NCI-H446 (cell line): ENCODE measurements around the gene ANKRD44.
"Not testable (repeated sequence)": the region's sequence is repeated elsewhere in the genome, so short reads cannot be mapped to it uniquely, and the experiment has no call there.

Source experiments
- DNase-seq, 2 experiments: peaks; one replicate each; lab custom pipeline; 2025; lab: John Stamatoyannopoulos, UW

The ANKRD44 gene

GRCh38 chr2:197315371-197315770 lies 4.8 kb upstream of the ANKRD44 start:
- no peak for DNase-seq

GRCh38 chr2:197312186-197312585 lies 1.6 kb upstream of the ANKRD44 start:
- no peak for DNase-seq

DNA sequence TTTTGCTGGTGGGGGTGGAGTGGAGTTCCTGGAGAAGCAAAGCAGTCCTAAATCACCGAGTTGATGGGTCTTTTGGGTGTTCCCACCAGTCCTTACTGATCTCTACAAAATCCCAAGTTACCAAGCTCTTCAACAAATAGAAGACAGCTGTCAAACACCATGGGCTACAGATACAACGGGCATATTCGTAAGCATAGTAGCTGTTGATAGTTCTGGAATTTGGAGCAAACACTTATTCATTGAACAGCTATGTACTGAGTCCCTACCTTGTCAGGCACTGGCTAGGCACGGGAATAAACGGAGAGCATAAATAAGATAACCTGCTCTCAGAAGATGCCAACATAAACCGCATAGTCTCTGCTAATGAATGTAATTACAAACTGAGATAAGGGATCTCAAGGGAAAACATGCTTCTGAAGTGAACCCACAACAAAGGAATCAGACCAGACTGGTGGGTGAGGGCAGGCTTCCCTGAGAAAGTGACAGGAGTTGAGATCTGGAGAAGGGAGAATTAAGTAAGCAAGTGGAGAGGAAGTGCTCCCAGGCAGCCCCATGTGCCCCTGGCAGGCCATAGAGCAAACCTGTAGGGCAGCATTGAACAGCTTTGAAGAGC lies 947 bp upstream of the ANKRD44 start:
- DNase-seq, result no peak

DNA sequence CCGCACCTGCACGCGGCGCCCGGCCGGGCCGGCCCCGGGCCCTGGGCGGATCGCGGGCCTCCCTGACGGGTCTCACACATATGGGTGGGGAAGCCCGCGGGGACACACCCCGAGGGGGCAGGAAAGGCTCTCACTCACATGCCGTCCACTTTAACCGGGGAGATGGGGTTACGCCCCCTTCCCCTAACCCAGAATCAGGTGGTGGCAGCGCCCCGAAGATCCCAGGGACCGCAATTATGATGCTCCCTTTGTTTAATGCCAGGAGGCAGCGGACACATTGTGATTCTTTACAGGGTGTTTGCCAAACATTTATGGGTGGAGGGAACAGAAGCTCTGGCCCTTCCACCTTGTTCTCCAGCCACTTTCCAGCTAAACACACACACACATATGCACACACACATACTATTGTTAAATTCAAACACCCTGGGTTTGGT lies 424 bp upstream of the ANKRD44 start:
- no peak for DNase-seq

DNA sequence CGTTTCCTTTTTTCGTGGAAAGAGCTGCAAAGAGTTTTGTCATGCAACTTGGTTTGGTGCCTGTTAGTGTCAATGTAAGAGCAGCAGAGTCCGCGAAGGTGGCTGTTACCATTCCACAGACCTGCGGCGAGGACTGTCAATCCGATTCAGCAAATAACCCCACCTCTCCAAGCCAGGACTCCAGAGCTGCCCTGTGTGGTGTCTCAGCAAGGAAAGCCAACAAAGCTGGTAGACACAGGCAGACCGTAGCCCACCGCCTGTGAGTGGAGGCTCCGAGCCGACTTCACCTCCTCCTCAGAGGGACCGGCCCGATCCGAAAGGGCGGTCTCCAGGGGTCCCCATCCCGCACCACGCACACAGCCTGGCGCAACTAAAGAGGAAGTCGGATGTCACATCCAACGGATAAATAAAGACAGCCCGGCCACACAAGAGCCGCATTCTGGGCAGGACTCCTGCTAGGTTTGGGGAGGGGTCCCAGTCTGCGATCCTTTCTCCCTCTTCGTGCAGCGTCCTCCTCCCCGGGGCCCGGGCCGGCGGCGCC lies 819 bp downstream of the ANKRD44 start:
- DNase-seq, result no peak

DNA sequence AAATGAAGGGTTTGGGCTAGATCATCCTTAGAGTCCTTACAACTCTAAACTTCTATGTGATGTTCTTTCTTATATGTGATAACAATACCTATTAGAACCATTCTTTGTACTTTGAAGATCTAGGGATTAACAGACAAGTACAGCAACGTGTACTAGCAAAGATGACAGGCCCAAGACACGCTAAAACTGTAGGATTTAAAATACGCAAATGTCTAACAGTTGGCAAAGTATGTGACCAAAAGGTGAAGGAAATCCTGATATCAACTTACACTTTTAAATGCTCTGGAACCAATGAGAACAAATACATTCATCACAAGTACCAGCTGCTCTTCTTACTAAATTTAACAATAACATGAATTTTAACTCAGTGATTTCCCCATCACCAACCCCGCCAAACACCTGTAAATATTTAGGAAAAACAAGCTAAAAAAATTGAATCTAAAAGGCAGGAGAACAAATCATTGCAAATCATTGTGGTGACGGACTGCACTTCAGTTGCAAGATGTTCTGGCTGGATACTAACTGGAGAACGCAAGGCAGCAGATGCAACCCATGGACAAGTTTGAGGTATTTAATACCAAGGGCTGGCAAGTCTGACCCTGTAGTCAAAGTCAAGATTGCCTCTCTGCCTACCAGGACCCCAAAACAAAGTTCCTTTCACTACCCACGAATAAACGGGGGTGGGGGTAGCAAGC lies 1.4 kb downstream of the ANKRD44 start:
- no peak for DNase-seq

GRCh38 chr2:197308585-197308984 lies 2.0 kb downstream of the ANKRD44 start:
- DNase-seq, result no peak

DNA sequence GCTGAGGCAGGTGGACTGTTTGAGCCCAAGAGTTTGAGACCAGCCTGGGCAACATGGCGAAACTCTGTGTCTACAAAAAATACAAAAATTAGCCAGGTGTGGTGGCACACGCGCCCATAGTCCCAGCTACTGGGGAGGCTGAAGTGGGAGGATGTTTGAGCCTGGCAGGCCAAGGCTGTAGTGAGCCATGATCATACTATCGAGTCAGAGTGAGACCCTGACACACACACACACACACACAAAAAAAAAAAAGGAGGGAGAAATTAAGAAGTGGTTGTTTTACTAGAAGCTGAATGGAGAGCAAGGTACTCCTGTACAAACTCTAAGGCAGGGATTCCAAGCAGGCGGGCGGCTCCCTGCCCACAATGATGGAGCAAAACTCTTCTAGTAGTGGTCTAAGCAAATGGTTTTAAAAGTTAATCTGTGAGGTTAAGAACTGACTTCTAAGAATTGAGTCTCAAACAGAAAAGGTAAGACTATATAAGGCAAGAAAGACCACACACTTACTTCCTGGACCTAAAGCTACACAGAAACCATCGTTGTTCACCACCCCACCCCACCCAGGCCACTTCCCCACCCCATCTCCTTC lies 2.6 kb downstream of the ANKRD44 start:
- no peak for DNase-seq

GRCh38 chr2:197307236-197307932 lies 3.2 kb downstream of the ANKRD44 start:
- DNase-seq, result no peak

GRCh38 chr2:197306696-197307040 lies 3.9 kb downstream of the ANKRD44 start:
- peak; percentile 54 to 87 for DNase-seq

- no peak for DNase-seq
Measured at GRCh38 chr2:197306024-197306695, 4.4 kb downstream of the ANKRD44 start.

DNA sequence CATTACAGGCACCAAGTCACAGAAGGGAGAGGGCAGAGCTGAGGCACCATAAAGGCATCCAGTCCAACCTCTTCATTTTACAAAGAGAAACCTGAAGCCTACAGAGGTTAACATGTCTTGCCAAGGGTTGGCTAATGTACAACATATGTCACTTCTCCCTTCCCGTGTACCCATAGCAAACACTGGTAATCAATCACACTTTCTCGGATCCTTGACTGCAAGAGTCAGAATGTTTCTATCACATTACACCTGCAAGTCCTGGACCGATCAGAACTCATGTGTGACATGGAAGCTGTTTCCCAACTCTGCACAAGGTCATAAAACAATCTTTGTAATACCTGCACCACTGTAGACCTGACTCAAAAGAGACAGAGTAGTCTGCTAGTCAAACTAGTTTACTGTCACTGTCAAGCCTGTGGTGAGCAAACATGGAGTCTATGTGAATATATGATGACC lies 6.0 kb downstream of the ANKRD44 start:
- DNase-seq, result no peak

- DNase-seq, result no peak
Measured at GRCh38 chr2:197300139-197300538, 10.4 kb downstream of the ANKRD44 start.

- DNase-seq, result no peak
Measured at GRCh38 chr2:197298609-197299008, 12.0 kb downstream of the ANKRD44 start.

DNA sequence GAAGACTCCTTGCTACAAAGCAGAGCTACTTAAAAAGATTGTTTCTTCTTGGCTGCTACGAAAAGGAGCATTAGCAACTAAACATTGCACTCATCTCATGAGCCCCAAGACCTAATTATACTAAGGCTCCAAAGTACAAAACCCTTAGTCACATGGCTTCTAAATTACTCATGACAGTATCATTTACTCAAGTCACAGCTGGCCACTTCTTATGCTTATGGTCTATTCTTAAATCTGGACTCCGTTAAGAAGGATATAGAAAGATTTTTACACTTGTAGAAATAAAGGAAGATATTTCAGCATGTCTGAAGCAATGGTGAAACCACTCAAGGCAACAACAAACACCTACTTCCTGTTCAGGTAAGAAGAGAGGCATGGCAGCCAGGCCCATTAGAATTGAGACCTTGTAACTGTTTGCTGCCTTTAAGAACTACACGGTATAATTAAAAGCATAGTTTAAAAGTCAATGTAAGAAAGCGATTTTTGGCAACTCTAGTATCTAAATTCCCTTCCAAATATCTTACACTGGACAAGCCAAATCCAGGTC lies 12.7 kb downstream of the ANKRD44 start:
- DNase-seq, result no peak

GRCh38 chr2:197297266-197297665 lies 13.3 kb downstream of the ANKRD44 start:
- no peak for DNase-seq

- DNase-seq, result no peak
Measured at GRCh38 chr2:197296835-197297234, 13.7 kb downstream of the ANKRD44 start.

DNA sequence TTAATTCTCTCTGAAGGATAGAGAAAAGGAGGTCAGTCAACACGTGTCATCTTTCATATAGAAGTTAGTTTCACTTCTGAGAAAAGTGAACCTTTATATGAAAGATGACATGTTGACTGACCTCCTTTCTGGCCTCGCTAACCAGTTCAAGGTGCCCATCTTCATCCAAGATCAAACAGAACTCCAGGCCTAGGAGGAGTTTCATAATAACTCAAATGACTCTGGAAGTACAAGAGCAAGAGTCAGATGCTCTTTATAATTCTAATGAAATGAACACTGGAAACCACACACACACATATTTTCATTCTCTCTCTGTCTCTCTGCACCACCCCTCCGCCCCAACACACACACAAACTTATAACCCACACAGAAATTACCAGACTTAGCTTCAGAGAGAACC lies 16.3 kb downstream of the ANKRD44 start:
- no peak for DNase-seq

DNA sequence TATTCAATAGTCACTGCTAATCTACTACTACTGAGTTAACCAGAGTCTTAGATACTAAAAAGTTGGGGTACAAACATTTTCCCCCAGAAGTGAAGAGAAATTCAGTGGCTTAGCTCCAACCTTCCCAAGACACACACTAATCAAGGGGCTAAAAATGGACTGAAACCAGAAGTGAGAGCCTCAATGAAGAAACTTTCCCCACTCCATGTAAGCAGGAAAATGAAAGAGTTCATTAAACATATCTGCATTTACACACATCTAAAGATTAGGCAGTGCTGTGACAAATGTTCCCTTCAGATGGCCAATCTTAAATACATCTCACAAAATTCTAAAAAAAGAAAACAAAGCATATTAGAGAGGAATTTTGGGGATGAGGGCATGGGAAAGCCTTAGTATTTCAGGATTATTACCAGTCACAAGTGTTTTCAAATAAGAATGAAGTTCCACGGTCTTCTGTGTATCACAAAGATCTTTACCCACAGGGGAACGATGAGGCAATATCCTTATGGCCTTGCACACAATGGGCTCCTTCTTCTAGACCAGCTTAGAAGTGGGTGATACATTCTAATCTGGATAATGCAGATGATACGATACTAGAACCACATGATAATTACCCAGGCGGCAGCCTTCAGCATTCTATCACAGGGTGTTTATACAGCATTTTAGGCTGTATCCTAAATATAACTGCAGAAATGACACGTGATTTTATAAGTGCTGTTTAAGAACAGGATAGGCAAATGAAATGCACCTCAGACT lies 17.1 kb downstream of the ANKRD44 start:
- DNase-seq, result no peak

GRCh38 chr2:197292619-197293018 lies 18.0 kb downstream of the ANKRD44 start:
- no peak for DNase-seq

- not testable (repeated sequence) for DNase-seq
Measured at GRCh38 chr2:197287596-197287932, 23.0 kb downstream of the ANKRD44 start.
